K562 (cell line): ENCODE measurements around the gene TMEM59. TPM values are rescaled to one million over a fixed set of nuclear protein-coding genes. Genes with fewer than 3 reads are reported as not detected.

ENCODE experiments used
- ARID4B ChIP-seq: sonication (generic); formaldehyde crosslinking; IDR thresholded peaks from 2 replicates; pipeline ENCODE4 v1.8.0; 2022; ENCODE audit warnings: mild to moderate bottlenecking, missing genetic modification reagents
- BACH1 ChIP-seq: fragments of 200-800 bp; sonication (Bioruptor generic); IDR thresholded peaks from 2 replicates; pipeline ENCODE4 v1.6.1; 2016; ENCODE audit warnings: missing genetic modification characterization, missing compliant biosample characterization
- C11orf30 ChIP-seq: fragments of 450-650 bp; IDR thresholded peaks from 2 replicates; pipeline ENCODE4 v1.6.1; 2016; ENCODE audit warnings: low read depth, mild to moderate bottlenecking
- EHMT2 ChIP-seq: fragments of 450-650 bp; IDR thresholded peaks from 2 replicates; pipeline ENCODE4 v1.6.1; 2018; ENCODE audit warnings: antibody characterized with exemption
- FIP1L1 ChIP-seq: fragments of 200-400 bp; formaldehyde crosslinking; IDR thresholded peaks from 2 replicates; pipeline ENCODE4 v1.6.1; 2018; ENCODE audit warnings: mild to moderate bottlenecking, low read depth, low read length; ENCODE audit not compliant: poor library complexity, severe bottlenecking
- FOSL1 ChIP-seq: fragments of 200-800 bp; sonication (Bioruptor generic); conservative IDR thresholded peaks from 2 replicates; pipeline ENCODE4 v1.6.1; 2016; ENCODE audit warnings: missing genetic modification characterization, missing compliant biosample characterization
- GATA2 ChIP-seq: sonication (generic); formaldehyde crosslinking; IDR thresholded peaks from 2 replicates; pipeline ENCODE4 v1.4.0; 2020; ENCODE audit warnings: mild to moderate bottlenecking, missing genetic modification reagents
- HDAC1 ChIP-seq, 2 experiments: fragments of 450-650 bp; IDR thresholded peaks; 2 replicates each; pipeline ENCODE4 v1.6.1; 2016 to 2017; ENCODE audit warnings: inconsistent platforms in 1 of 2, mild to moderate bottlenecking in 1 of 2, moderate library complexity in 1 of 2
- HNRNPH1 ChIP-seq: fragments of 200-400 bp; formaldehyde crosslinking; optimal IDR thresholded peaks from 2 replicates; pipeline ENCODE3; 2017; ENCODE audit warnings: low read depth, mild to moderate bottlenecking, low read length, moderate library complexity
- HNRNPUL1 ChIP-seq: fragments of 200-400 bp; formaldehyde crosslinking; IDR thresholded peaks from 2 replicates; pipeline ENCODE4 v1.6.1; 2017; ENCODE audit warnings: low read length
- MLX ChIP-seq, 2 experiments: fragments of 450-650 bp in 1 of 2; sonication (generic) in 1 of 2; formaldehyde crosslinking; conservative IDR thresholded peaks; 2 replicates each; pipeline versions ENCODE4 v1.4.0 to v1.8.1; 2020 to 2022; ENCODE audit warnings: mild to moderate bottlenecking in 1 of 2, missing genetic modification reagents in 1 of 2
- NFIC ChIP-seq: fragments of 450-650 bp; IDR thresholded peaks from 2 replicates; pipeline ENCODE4 v1.6.1; 2017; ENCODE audit warnings: mild to moderate bottlenecking, inconsistent platforms
- NKRF ChIP-seq: fragments of 450-650 bp; IDR thresholded peaks from 2 replicates; pipeline ENCODE4 v1.6.1; 2016; ENCODE audit warnings: borderline replicate concordance
- RAD21 ChIP-seq, 2 experiments: fragments of 250-450 bp in 1 of 2; fragments of 450-650 bp in 1 of 2; sonication (Bioruptor Pico) in 1 of 2; formaldehyde crosslinking in 1 of 2; IDR thresholded peaks in 1 of 2; conservative IDR thresholded peaks in 1 of 2; 2 replicates each; pipeline versions ENCODE4 v1.4.0 to v1.8.0; 2020 to 2022; ENCODE audit warnings: mild to moderate bottlenecking in 2 of 2, moderate library complexity in 1 of 2
- TCF15 ChIP-seq: fragments of 250-450 bp; sonication (Bioruptor Pico); IDR thresholded peaks from 2 replicates; pipeline ENCODE4 v1.8.0; 2022; ENCODE audit warnings: moderate library complexity, mild to moderate bottlenecking, inconsistent platforms
- ZNF175 ChIP-seq: fragments of 200-800 bp; sonication (Bioruptor generic); IDR thresholded peaks from 2 replicates; pipeline ENCODE4 v1.6.1; 2016; ENCODE audit warnings: low read depth, mild to moderate bottlenecking, missing genetic modification characterization, missing compliant biosample characterization
- ZNF263 ChIP-seq: sonication (generic); formaldehyde crosslinking; IDR thresholded peaks from 2 replicates; pipeline ENCODE4 v1.8.0; 2022; ENCODE audit warnings: mild to moderate bottlenecking, missing genetic modification reagents, borderline replicate concordance
- ZNF347 ChIP-seq: fragments of 450-650 bp; formaldehyde crosslinking; IDR thresholded peaks from 2 replicates; pipeline ENCODE4 v1.4.0; 2020; ENCODE audit warnings: low read depth, mild to moderate bottlenecking, moderate library complexity
- ZNF507 ChIP-seq: conservative IDR thresholded peaks from 2 replicates; pipeline ENCODE4 v1.6.1; 2017; ENCODE audit warnings: missing genetic modification characterization, missing compliant biosample characterization
- ZNF589 ChIP-seq: fragments of 200-800 bp; sonication (Bioruptor generic); IDR thresholded peaks from 2 replicates; pipeline ENCODE4 v1.6.1; 2016; ENCODE audit warnings: low read depth, missing genetic modification characterization, missing compliant biosample characterization
- polyA plus RNA-seq, 8 experiments: library from polyadenylated mRNA; depleted of rRNA in 4 of 8; stranded (reverse) in 5 of 8; unstranded in 3 of 8; fragments of >200 nt; fragmentation: Nextera tagmentation in 2 of 8; fragmentation: Illumina TruSeq in 1 of 8; extraction: Ambion mirVana in 2 of 8; extraction: Trizol in 1 of 8; gene quantifications; 2 replicates each; pipeline versions ENCODE4 v1.2.1 to v1.2.3, GENCODE V29; 2011 to 2014; ENCODE audit warnings: inconsistent platforms in 1 of 8, missing spikeins in 1 of 8
- total RNA-seq, 7 experiments: library from RNA; depleted of rRNA in 6 of 7; stranded (reverse); fragments of >200 nt in 6 of 7; fragmentation: Illumina TruSeq in 2 of 7; extraction: Trizol in 2 of 7; gene quantifications; 2 replicates each; pipeline versions ENCODE4 v1.2.1 to v1.2.3, GENCODE V29; 2011 to 2021; ENCODE audit warnings: low replicate concordance in 1 of 7

TMEM59 gene
- total and polyA plus RNA-seq, 9 of the 15 experiments (the other 6 are each of a cell fraction or from before 2014, with no cell fraction given), result 93.1 to 316 (median 151) TPM

GRCh38 chr1:54052934-54053744 lies at the start of gene TMEM59, which contains the start of gene TCEANC2 (continued):
- TF ChIP-seq ARID4B (CRISPR knock-in tag) (peak; percentile 90), HDAC1 (IDR thresholded peaks at IDR 0.05) (peak in 1 of 2 experiments; percentile 64; a peak in 2 of 4 replicates), BACH1 (no peak), GATA2 (CRISPR knock-in tag) (no peak), HNRNPH1 (no peak), ZNF175 (CRISPR knock-in tag) (peak; percentile 52; the same call in 1 of the 2 replicates), RAD21 (CRISPR knock-in tag; conservative IDR thresholded peaks at IDR 0.05 in 1 of 2, IDR thresholded peaks at IDR 0.05 in 1 of 2) (no peak), EHMT2 (no peak), C11orf30 (peak; percentile 56), MLX (CRISPR knock-in tag; conservative IDR thresholded peaks at IDR 0.05) (no peak), FIP1L1 (no peak), ZNF589 (CRISPR knock-in tag) (peak; percentile 35; the same call in 1 of the 2 replicates), ZNF263 (no peak; the same call in none of the 2 replicates), NKRF (peak; percentile 67), HNRNPUL1 (no peak), TCF15 (no peak), ZNF507 (no peak), FOSL1 (no peak), NFIC (no peak), ZNF347 (CRISPR knock-in tag) (no peak)
